Liver (tissue), 9 donors: ENCODE data around the gene GTF2IRD1. TPM values are rescaled to one million over a fixed set of nuclear protein-coding genes. Genes with fewer than 3 reads are reported as not detected.
"Not testable (repeated sequence)": the region's sequence is repeated elsewhere in the genome, so short reads cannot be mapped to it uniquely, and the experiment has no call there.

Source experiments
- DNase-seq: peaks from one replicate; pipeline ENCODE4 v3.0.0-alpha.2; 2017; ENCODE audit warnings: low spot score
- H3K27ac ChIP-seq, 2 donors: one replicate each; pipeline ENCODE4 v1.7.0; 2013; ENCODE audit warnings: inconsistent platforms in 2 of 2, low read length in 2 of 2, control low read depth in 1 of 2, low read depth in 1 of 2, mild to moderate bottlenecking in 1 of 2
- H3K27me3 ChIP-seq, 4 donors: one replicate each; pipeline versions ENCODE4 v1.6.1 to v1.7.0; 2013; ENCODE audit warnings: low read length in 3 of 4, inconsistent platforms in 1 of 4, mild to moderate bottlenecking in 1 of 4, moderate library complexity in 1 of 4; ENCODE audit not compliant: control insufficient read depth in 4 of 4, insufficient read depth in 4 of 4
- H3K36me3 ChIP-seq, 4 donors: one replicate each; pipeline versions ENCODE4 v1.6.1 to v1.7.0; 2013; ENCODE audit warnings: low read length in 3 of 4, mild to moderate bottlenecking in 3 of 4, low read depth in 1 of 4, moderate library complexity in 1 of 4; ENCODE audit not compliant: control insufficient read depth in 4 of 4, insufficient read depth in 3 of 4
- H3K4me1 ChIP-seq, 4 donors: one replicate each; pipeline versions ENCODE4 v1.6.1 to v1.7.0; 2013; ENCODE audit warnings: low read length in 3 of 4, mild to moderate bottlenecking in 3 of 4, moderate library complexity in 1 of 4; ENCODE audit not compliant: control insufficient read depth in 4 of 4, insufficient read depth in 4 of 4
- H3K4me3 ChIP-seq, 3 donors: one replicate each; pipeline versions ENCODE4 v1.6.1 to v1.7.0; 2013; ENCODE audit warnings: low read length in 3 of 3, control low read depth in 1 of 3, low read depth in 1 of 3, mild to moderate bottlenecking in 1 of 3
- H3K9ac ChIP-seq, 2 donors: one replicate each; pipeline ENCODE4 v1.7.0; 2013; ENCODE audit warnings: low read length in 2 of 2, mild to moderate bottlenecking in 2 of 2, moderate library complexity in 2 of 2, control low read depth in 1 of 2, low read depth in 1 of 2
- H3K9me3 ChIP-seq, 4 donors: one replicate each; pipeline versions ENCODE4 v1.6.1 to v1.7.0; 2013; ENCODE audit warnings: low read length in 3 of 4; ENCODE audit not compliant: control insufficient read depth in 4 of 4
- FOXA1 ChIP-seq: IDR thresholded peaks from 2 replicates; pipeline ENCODE4 v1.6.1; 2016; ENCODE audit warnings: antibody characterized with exemption
- FOXA2 ChIP-seq: IDR thresholded peaks from 2 replicates; pipeline ENCODE4 v1.6.1; 2016; ENCODE audit warnings: antibody characterized with exemption
- GABPA ChIP-seq, 2 donors: IDR thresholded peaks in 1 of 2; conservative IDR thresholded peaks in 1 of 2; 2 replicates each; pipeline ENCODE4 v1.6.1; 2016; ENCODE audit warnings: antibody characterized with exemption in 2 of 2, mild to moderate bottlenecking in 1 of 2, moderate library complexity in 1 of 2
- HNF4A ChIP-seq, 2 donors: conservative IDR thresholded peaks; 2 replicates each; pipeline ENCODE4 v1.6.1; 2016; ENCODE audit warnings: antibody characterized with exemption in 2 of 2, mild to moderate bottlenecking in 2 of 2
- HNF4G ChIP-seq: IDR thresholded peaks from 2 replicates; pipeline ENCODE4 v1.6.1; 2016; ENCODE audit warnings: antibody characterized with exemption
- JUND ChIP-seq, 2 donors: IDR thresholded peaks; 2 replicates each; pipeline ENCODE4 v1.6.1; 2016; ENCODE audit warnings: antibody characterized with exemption in 2 of 2
- NR2F2 ChIP-seq: IDR thresholded peaks from 2 replicates; pipeline ENCODE4 v1.6.1; 2016; ENCODE audit warnings: antibody characterized with exemption
- RAD21 ChIP-seq, 2 donors: IDR thresholded peaks; 2 replicates each; pipeline ENCODE4 v1.6.1; 2016; ENCODE audit warnings: antibody characterized with exemption in 2 of 2, mild to moderate bottlenecking in 2 of 2
- RXRA ChIP-seq, 2 donors: IDR thresholded peaks; 2 replicates each; pipeline ENCODE4 v1.6.1; 2017 to 2018; ENCODE audit warnings: antibody characterized with exemption in 2 of 2, mild to moderate bottlenecking in 1 of 2
- TAF1 ChIP-seq: conservative IDR thresholded peaks from 2 replicates; pipeline ENCODE4 v1.6.1; 2016; ENCODE audit warnings: antibody characterized with exemption, mild to moderate bottlenecking
- YY1 ChIP-seq: IDR thresholded peaks from 2 replicates; pipeline ENCODE4 v1.6.1; 2016; ENCODE audit warnings: antibody characterized with exemption, mild to moderate bottlenecking
- WGBS: extraction: QIAGEN DNeasy Blood & Tissue Kit; methylation state at CpG from one replicate; pipeline ENCODE4 v1.1.7; 2013; 5-methylcytosine and 5-hydroxymethylcytosine counted together
- polyA plus RNA-seq, 2 donors: library from polyadenylated mRNA; stranded (reverse) in 1 of 2; unstranded in 1 of 2; fragments of 200-250 nt in 1 of 2; fragments of >200 nt in 1 of 2; fragmentation: Nextera tagmentation in 1 of 2; extraction: Ambion mirVana in 1 of 2; gene quantifications; one replicate each; pipeline versions ENCODE4 v1.2.1 to v1.2.3, GENCODE V29; 2013 to 2015
- total RNA-seq, 2 donors: library from RNA; depleted of rRNA; stranded (reverse); fragments of >200 nt; gene quantifications; one replicate each; pipeline ENCODE4 v1.2.3, GENCODE V29; 2014
- TF ChIP-seq, protein P1 (sequence below): IDR thresholded peaks from 2 replicates; pipeline ENCODE4 v1.6.1; 2016; ENCODE audit warnings: antibody characterized with exemption
- TF ChIP-seq, protein P2 (sequence below): IDR thresholded peaks from 2 replicates; pipeline ENCODE4 v1.6.1; 2016; ENCODE audit warnings: antibody characterized with exemption
- TF ChIP-seq, protein P3 (sequence below): fragments of 150-350 bp; IDR thresholded peaks from 2 replicates; pipeline ENCODE4 v1.5.1; 2017; ENCODE audit warnings: improper control_type of control experiment, low read depth, low read length; ENCODE audit not compliant: missing input control
- TF ChIP-seq, protein P4 (sequence below): IDR thresholded peaks from 2 replicates; pipeline ENCODE4 v1.6.1; 2016; ENCODE audit warnings: antibody characterized with exemption
- TF ChIP-seq, protein P5 (sequence below): IDR thresholded peaks from 2 replicates; pipeline ENCODE4 v1.6.1; 2016; ENCODE audit warnings: antibody characterized with exemption, mild to moderate bottlenecking
- donor health status: healthy.
- donor health status: healthy.
- donor health status: healthy.
- donor health status: healthy.
- donor health status: healthy.

GTF2IRD1 gene
- total and polyA plus RNA-seq, 4 donors = 2.0 to 7.4 (median 3.3) TPM

DNA sequence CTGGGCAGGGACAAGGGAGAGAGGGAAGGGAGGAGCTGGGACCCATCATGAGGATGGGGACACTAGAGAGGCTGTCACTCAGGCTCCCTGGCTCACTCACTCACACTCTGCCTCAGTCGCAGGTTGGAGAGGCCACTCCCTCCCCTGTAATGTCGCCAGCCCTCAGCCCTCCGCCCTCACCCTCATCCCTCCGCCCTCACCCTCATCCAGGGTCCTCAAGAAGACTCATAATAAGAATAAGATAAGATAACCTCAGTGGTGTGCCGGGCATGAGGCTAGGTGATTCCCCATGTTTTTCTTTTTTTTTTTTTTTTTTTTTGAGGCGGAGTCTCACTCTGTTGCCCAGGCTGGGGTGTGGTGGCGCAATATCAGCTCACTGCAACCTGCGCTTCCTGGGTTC lies 92.2 kb downstream of the GTF2IRD1 start:
- 94% methylated on average over 8 of the region's 8 CpGs for WGBS
- TF ChIP-seq, protein P1, sequence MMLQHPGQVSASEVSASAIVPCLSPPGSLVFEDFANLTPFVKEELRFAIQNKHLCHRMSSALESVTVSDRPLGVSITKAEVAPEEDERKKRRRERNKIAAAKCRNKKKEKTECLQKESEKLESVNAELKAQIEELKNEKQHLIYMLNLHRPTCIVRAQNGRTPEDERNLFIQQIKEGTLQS = no peak
- TF ChIP-seq FOXA2 = no peak
- TF ChIP-seq, protein P2, sequence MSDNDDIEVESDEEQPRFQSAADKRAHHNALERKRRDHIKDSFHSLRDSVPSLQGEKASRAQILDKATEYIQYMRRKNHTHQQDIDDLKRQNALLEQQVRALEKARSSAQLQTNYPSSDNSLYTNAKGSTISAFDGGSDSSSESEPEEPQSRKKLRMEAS = no peak
- no peak for TF ChIP-seq HNF4A (conservative IDR thresholded peaks at IDR 0.05)
- TF ChIP-seq, protein P3, sequence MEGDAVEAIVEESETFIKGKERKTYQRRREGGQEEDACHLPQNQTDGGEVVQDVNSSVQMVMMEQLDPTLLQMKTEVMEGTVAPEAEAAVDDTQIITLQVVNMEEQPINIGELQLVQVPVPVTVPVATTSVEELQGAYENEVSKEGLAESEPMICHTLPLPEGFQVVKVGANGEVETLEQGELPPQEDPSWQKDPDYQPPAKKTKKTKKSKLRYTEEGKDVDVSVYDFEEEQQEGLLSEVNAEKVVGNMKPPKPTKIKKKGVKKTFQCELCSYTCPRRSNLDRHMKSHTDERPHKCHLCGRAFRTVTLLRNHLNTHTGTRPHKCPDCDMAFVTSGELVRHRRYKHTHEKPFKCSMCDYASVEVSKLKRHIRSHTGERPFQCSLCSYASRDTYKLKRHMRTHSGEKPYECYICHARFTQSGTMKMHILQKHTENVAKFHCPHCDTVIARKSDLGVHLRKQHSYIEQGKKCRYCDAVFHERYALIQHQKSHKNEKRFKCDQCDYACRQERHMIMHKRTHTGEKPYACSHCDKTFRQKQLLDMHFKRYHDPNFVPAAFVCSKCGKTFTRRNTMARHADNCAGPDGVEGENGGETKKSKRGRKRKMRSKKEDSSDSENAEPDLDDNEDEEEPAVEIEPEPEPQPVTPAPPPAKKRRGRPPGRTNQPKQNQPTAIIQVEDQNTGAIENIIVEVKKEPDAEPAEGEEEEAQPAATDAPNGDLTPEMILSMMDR = no peak
- no peak for TF ChIP-seq GABPA (IDR thresholded peaks at IDR 0.05 in 1 of 2, conservative IDR thresholded peaks at IDR 0.05 in 1 of 2)
- TF ChIP-seq YY1 = no peak
- Histone ChIP-seq H3K27me3 (no peaks in the 10 kb centered on the region), H3K9ac (no peak overlapping the region), H3K4me1 (no peaks in the 10 kb centered on the region), H3K36me3 (no peaks in the 10 kb centered on the region), H3K9me3 (no peaks in the 10 kb centered on the region), H3K27ac (no peak overlapping the region), H3K4me3 (no peak overlapping the region)
- DNase-seq = no peak

DNA sequence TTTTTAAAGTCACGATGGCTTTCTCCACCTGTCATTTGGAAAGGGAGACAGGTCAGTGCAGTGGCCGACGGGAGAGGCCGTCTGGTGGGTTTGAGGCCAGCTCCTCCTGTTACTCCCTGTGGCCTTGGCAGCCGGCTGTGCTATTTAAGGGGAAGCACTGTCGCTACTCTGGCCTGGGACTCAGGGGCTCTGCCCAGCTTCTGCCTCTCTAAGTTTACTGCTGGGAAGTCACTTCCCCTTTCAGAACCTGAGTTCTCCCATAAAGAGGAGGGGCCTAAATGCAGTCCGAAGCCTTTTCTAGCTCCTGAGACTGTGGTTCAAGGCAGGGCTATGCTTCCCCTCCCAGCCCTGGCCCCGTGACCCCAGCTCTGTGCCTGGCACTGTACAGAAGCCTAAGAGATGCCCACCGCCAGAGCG lies 99.9 kb downstream of the GTF2IRD1 start:
- H3K4me1 ChIP-seq, H3K36me3 ChIP-seq, H3K27ac ChIP-seq, H3K9me3 ChIP-seq, H3K27me3 ChIP-seq, DNase-seq, H3K4me3 ChIP-seq, H3K9ac ChIP-seq: not testable (repeated sequence)
- WGBS = 80% methylated on average over 10 of the region's 10 CpGs

DNA sequence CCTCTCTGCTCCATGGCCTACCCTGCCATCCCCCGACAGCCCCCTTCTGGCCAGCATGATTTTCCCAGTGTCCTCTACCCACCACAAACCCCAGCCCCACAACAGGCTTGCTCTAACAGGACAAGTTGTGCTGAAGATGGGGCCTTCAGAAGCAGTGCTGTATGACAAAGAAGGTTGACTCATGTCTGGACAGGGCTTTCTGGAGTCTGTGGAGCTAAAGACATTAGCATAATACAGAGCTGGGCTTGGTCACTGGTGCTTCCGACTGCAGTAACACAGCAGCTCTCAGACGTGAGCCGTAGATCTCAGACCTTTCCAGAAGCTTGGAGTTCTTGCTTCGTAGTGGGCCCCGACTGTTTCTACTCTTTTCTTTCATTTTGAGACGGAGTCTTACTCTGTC lies 100.5 kb downstream of the GTF2IRD1 start:
- H3K9me3 ChIP-seq = no peaks in the 10 kb centered on the region
- WGBS = 96% methylated on average over 7 of the region's 7 CpGs
- peaks cover 0 to 6% (median 0%) of the 10 kb centered on the region in 4 donors for H3K36me3 ChIP-seq
- H3K27me3 ChIP-seq = no peaks in the 10 kb centered on the region
- no peak overlapping the region for H3K4me3 ChIP-seq
- no peak for DNase-seq
- H3K9ac ChIP-seq = no peak overlapping the region
- no peaks in the 10 kb centered on the region for H3K4me1 ChIP-seq
- TF ChIP-seq GABPA (IDR thresholded peaks at IDR 0.05 in 1 of 2, conservative IDR thresholded peaks at IDR 0.05 in 1 of 2) (no peak), YY1 (no peak), TAF1 (no peak), HNF4A (conservative IDR thresholded peaks at IDR 0.05) (no peak), HNF4G (no peak), NR2F2 (no peak), FOXA1 (no peak), RAD21 (IDR thresholded peaks at IDR 0.05) (no peak), JUND (IDR thresholded peaks at IDR 0.05) (no peak), RXRA (IDR thresholded peaks at IDR 0.05) (no peak), FOXA2 (no peak)
- TF ChIP-seq, protein P4, sequence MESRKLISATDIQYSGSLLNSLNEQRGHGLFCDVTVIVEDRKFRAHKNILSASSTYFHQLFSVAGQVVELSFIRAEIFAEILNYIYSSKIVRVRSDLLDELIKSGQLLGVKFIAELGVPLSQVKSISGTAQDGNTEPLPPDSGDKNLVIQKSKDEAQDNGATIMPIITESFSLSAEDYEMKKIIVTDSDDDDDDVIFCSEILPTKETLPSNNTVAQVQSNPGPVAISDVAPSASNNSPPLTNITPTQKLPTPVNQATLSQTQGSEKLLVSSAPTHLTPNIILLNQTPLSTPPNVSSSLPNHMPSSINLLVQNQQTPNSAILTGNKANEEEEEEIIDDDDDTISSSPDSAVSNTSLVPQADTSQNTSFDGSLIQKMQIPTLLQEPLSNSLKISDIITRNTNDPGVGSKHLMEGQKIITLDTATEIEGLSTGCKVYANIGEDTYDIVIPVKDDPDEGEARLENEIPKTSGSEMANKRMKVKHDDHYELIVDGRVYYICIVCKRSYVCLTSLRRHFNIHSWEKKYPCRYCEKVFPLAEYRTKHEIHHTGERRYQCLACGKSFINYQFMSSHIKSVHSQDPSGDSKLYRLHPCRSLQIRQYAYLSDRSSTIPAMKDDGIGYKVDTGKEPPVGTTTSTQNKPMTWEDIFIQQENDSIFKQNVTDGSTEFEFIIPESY = no peak
- TF ChIP-seq, protein P1 = no peak
- TF ChIP-seq, protein P2 = no peak
- TF ChIP-seq, protein P5, sequence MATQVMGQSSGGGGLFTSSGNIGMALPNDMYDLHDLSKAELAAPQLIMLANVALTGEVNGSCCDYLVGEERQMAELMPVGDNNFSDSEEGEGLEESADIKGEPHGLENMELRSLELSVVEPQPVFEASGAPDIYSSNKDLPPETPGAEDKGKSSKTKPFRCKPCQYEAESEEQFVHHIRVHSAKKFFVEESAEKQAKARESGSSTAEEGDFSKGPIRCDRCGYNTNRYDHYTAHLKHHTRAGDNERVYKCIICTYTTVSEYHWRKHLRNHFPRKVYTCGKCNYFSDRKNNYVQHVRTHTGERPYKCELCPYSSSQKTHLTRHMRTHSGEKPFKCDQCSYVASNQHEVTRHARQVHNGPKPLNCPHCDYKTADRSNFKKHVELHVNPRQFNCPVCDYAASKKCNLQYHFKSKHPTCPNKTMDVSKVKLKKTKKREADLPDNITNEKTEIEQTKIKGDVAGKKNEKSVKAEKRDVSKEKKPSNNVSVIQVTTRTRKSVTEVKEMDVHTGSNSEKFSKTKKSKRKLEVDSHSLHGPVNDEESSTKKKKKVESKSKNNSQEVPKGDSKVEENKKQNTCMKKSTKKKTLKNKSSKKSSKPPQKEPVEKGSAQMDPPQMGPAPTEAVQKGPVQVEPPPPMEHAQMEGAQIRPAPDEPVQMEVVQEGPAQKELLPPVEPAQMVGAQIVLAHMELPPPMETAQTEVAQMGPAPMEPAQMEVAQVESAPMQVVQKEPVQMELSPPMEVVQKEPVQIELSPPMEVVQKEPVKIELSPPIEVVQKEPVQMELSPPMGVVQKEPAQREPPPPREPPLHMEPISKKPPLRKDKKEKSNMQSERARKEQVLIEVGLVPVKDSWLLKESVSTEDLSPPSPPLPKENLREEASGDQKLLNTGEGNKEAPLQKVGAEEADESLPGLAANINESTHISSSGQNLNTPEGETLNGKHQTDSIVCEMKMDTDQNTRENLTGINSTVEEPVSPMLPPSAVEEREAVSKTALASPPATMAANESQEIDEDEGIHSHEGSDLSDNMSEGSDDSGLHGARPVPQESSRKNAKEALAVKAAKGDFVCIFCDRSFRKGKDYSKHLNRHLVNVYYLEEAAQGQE = no peak
- H3K27ac ChIP-seq = no peak overlapping the region
